NT2/D1 (cell line): ENCODE measurements around the gene IL17B.

Experiments used
- SUZ12 ChIP-seq: IDR thresholded peaks from 2 replicates; pipeline ENCODE4 v1.6.1; 2011; ENCODE audit not compliant: insufficient read length, insufficient read depth; ENCODE audit errors: extremely low read depth
- YY1 ChIP-seq: IDR thresholded peaks from 2 replicates; pipeline ENCODE4 v1.6.1; 2011; ENCODE audit not compliant: insufficient read length, insufficient read depth
- ZNF274 ChIP-seq: IDR thresholded peaks from 2 replicates; pipeline ENCODE4 v1.6.1; 2011; ENCODE audit warnings: mild to moderate bottlenecking, low read depth, low read length

- no peak for TF ChIP-seq ZNF274
- no peak for TF ChIP-seq YY1
- TF ChIP-seq SUZ12: no peak
These were observed 23.2 kb upstream of the IL17B start for GRCh38 chr5:149402291-149402690.
